HCT116 (cell line): ENCODE results near the gene EFCAB7. TPM values are rescaled to one million over a fixed set of nuclear protein-coding genes. Genes with fewer than 3 reads are reported as not detected.
"Not testable (repeated sequence)": the region's sequence is repeated elsewhere in the genome, so short reads cannot be mapped to it uniquely, and the experiment has no call there.

Source experiments
- ATAC-seq: fragments of 200-7000 bp; cut with Tn5 transposase; 2 replicates; pipeline ENCODE4 v1.9.1; 2020; ENCODE audit warnings: mild to moderate bottlenecking, moderate library complexity
- BruUV-seq: library from RNA; stranded (reverse); fragments of 400-500 nt; replicated peaks from 2 replicates; lab custom pipeline; 2021; lab: Mats Ljungman, UMichigan
- CTCF ChIA-PET: fragments of 300-600 bp; sonication (Branson Sonifier 250); formaldehyde crosslinking; loops from one replicate; lab custom pipeline; 2021; ENCODE audit warnings: antibody characterized with exemption; lab: Charles Lee
- POLR2A ChIA-PET: fragments of 300-600, 350-600 bp; sonication (Branson Sonifier 250); formaldehyde crosslinking; loops from one replicate; lab custom pipeline; 2021; ENCODE audit warnings: antibody characterized with exemption; lab: Charles Lee
- RAD21 ChIA-PET, 2 experiments: fragments of 300-600 bp; sonication (Branson Sonifier 250); formaldehyde crosslinking; loops; one replicate each; lab custom pipeline; 2023; ENCODE audit warnings: low total read pairs in 2 of 2; ENCODE audit not compliant: uncharacterized antibody in 2 of 2, unreplicated experiment in 2 of 2, low non-redundant PET in 1 of 2; lab: Charles Lee
- DNase-seq: peaks from one replicate; pipeline ENCODE4 v3.0.0-alpha.2; 2010; ENCODE audit warnings: low read depth, low spot score
- H2AFZ ChIP-seq: fragments of 200-600 bp; shearing (Covaris generic), sonication (generic); 2 replicates; pipeline ENCODE4 v1.6.1; 2017; ENCODE audit warnings: low read depth, mixed run types, mixed read lengths, antibody characterized with exemption, low read length; ENCODE audit not compliant: poor library complexity, severe bottlenecking
- H3K27ac ChIP-seq: 2 replicates; pipeline ENCODE4 v1.5.1; 2012; ENCODE audit warnings: low read depth, low read length
- H3K27me3 ChIP-seq: fragments of 200-600 bp; sonication (generic); 2 replicates; pipeline ENCODE4 v1.6.1; 2016; ENCODE audit warnings: mixed run types, low read length, mixed read lengths; ENCODE audit not compliant: insufficient read depth
- H3K36me3 ChIP-seq, 2 experiments: fragments of 200-500 bp in 1 of 2; fragments of 200-600 bp in 1 of 2; sonication (Bioruptor generic) in 1 of 2; sonication (generic) in 1 of 2; 2 replicates each; pipeline versions ENCODE4 v1.5.1 to v1.6.1; 2014 to 2016; ENCODE audit warnings: low read length in 2 of 2, inconsistent platforms in 1 of 2, mixed read lengths in 1 of 2, mixed run types in 1 of 2; ENCODE audit not compliant: insufficient read depth in 2 of 2, control insufficient read depth in 1 of 2
- H3K4me1 ChIP-seq, 2 experiments: fragments of 200-600 bp in 1 of 2; sonication (generic) in 1 of 2; 2 replicates each; pipeline versions ENCODE4 v1.5.1 to v1.6.1; 2012 to 2017; ENCODE audit warnings: low read length in 2 of 2, inconsistent platforms in 1 of 2, mild to moderate bottlenecking in 1 of 2, mixed read lengths in 1 of 2, mixed run types in 1 of 2, moderate library complexity in 1 of 2; ENCODE audit not compliant: insufficient read depth in 2 of 2, control insufficient read depth in 1 of 2
- H3K4me2 ChIP-seq: fragments of 200-600 bp; sonication (generic); 2 replicates; pipeline ENCODE4 v1.6.1; 2017; ENCODE audit warnings: mixed run types, low read length, mixed read lengths
- H3K4me3 ChIP-seq, 2 experiments: fragments of 200-600 bp in 1 of 2; sonication (generic) in 1 of 2; replicated peaks in 1 of 2; 2 replicates each; pipeline ENCODE4 v1.5.1; 2011 to 2016; ENCODE audit warnings: low read length in 2 of 2, control low read depth in 1 of 2, low read depth in 1 of 2, mild to moderate bottlenecking in 1 of 2, mixed read lengths in 1 of 2, mixed run types in 1 of 2
- H3K79me2 ChIP-seq: fragments of 200-600 bp; sonication (generic); 2 replicates; pipeline ENCODE4 v1.6.1; 2017; ENCODE audit warnings: mild to moderate bottlenecking, mixed run types, low read length, moderate library complexity, mixed read lengths; ENCODE audit not compliant: insufficient read depth
- H3K9ac ChIP-seq: fragments of 200-600 bp; sonication (generic); 2 replicates; pipeline ENCODE4 v1.6.1; 2016; ENCODE audit warnings: low read length, mixed read lengths
- H3K9me2 ChIP-seq: fragments of 200-600 bp; sonication (generic), shearing (Covaris generic); 2 replicates; pipeline ENCODE4 v1.6.1; 2017; ENCODE audit warnings: mixed run types, mild to moderate bottlenecking, moderate library complexity; ENCODE audit not compliant: insufficient read depth
- H3K9me3 ChIP-seq, 2 experiments: fragments of 200-500 bp in 1 of 2; fragments of 200-600 bp in 1 of 2; sonication (Bioruptor generic) in 1 of 2; sonication (generic) in 1 of 2; 2 replicates each; pipeline ENCODE4 v1.6.1; 2014 to 2017; ENCODE audit warnings: low read length in 2 of 2, mixed read lengths in 2 of 2, inconsistent platforms in 1 of 2, low read depth in 1 of 2, mild to moderate bottlenecking in 1 of 2, mixed run types in 1 of 2, moderate library complexity in 1 of 2; ENCODE audit not compliant: control insufficient read depth in 1 of 2, insufficient read depth in 1 of 2
- H4K20me1 ChIP-seq: fragments of 200-600 bp; sonication (generic), shearing (Covaris generic); 2 replicates; pipeline ENCODE4 v1.6.1; 2017; ENCODE audit warnings: mixed run types, mild to moderate bottlenecking, moderate library complexity; ENCODE audit not compliant: insufficient read depth
- CTCF ChIP-seq, 3 experiments: fragments of 200-600 bp in 1 of 3; sonication (generic) in 1 of 3; IDR thresholded peaks in 2 of 3; conservative IDR thresholded peaks in 1 of 3; 2 replicates each; pipeline ENCODE4 v1.5.1; 2012 to 2017; ENCODE audit warnings: low read depth in 2 of 3, low read length in 2 of 3, antibody characterized with exemption in 1 of 3, borderline replicate concordance in 1 of 3, control low read depth in 1 of 3, mild to moderate bottlenecking in 1 of 3, mixed read lengths in 1 of 3, mixed run types in 1 of 3, moderate library complexity in 1 of 3; ENCODE audit not compliant: insufficient read depth in 1 of 3
- EZH2 ChIP-seq: fragments of 200-600 bp; sonication (generic); IDR thresholded peaks from 2 replicates; pipeline ENCODE4 v1.6.1; 2017; ENCODE audit warnings: antibody characterized with exemption, mixed run types
- EZH2phosphoT487 ChIP-seq: fragments of 200-600 bp; IDR thresholded peaks from 2 replicates; pipeline ENCODE4 v1.6.1; 2018; ENCODE audit warnings: antibody characterized with exemption, borderline replicate concordance
- RAD21 ChIP-seq: IDR thresholded peaks from 2 replicates; pipeline ENCODE4 v1.6.1; 2012; ENCODE audit warnings: low read depth, mild to moderate bottlenecking
- ZNF274 ChIP-seq: fragments of 200-500 bp; sonication (Bioruptor generic); IDR thresholded peaks from 2 replicates; pipeline ENCODE4 v1.6.1; 2014; ENCODE audit warnings: mild to moderate bottlenecking, low read depth, low read length, inconsistent platforms
- intact Hi-C: fragments of 100-400 bp; cut with micrococcal nuclease; formaldehyde crosslinking; loops from 2 replicates; pipeline ENCODE4 v1.10.0; 2022
- total RNA-seq: library from RNA; stranded (reverse); gene quantifications from one replicate; pipeline ENCODE4 v1.2.1, GENCODE V29; 2021; ENCODE audit not compliant: unreplicated experiment

Gene EFCAB7
- total RNA-seq, 1 experiment from 2014 or later, result 6.0 TPM

- DNase-seq, POLR2A ChIA-PET, intact Hi-C loops, H4K20me1 ChIP-seq, H3K36me3 ChIP-seq, H3K4me3 ChIP-seq, BruUV-seq, H3K9me2 ChIP-seq, H3K4me2 ChIP-seq, H3K27me3 ChIP-seq, RAD21 ChIA-PET, H3K4me1 ChIP-seq, H3K9ac ChIP-seq, H3K79me2 ChIP-seq, H2AFZ ChIP-seq, H3K27ac ChIP-seq, ATAC-seq, H3K9me3 ChIP-seq: not testable (repeated sequence)
- CTCF ChIA-PET, result interaction anchor here (1.2 to 1.7 kb wide), 2 partner anchors 100 to 672 kb away, joined by 3 to 8 read pairs; no protein-coding TSS in a partner anchor
Measured at GRCh38 chr1:63574203-63574796, 51.0 kb downstream of the EFCAB7 start.

- peak; percentile 16 for DNase-seq
- Histone ChIP-seq H2AFZ (no peak overlapping the region), H3K4me2 (no peak overlapping the region), H3K9me2 (no peaks in the 10 kb centered on the region), H3K9me3 (no peaks in the 10 kb centered on the region), H3K9ac (no peak overlapping the region), H4K20me1 (no peaks in the 10 kb centered on the region), H3K4me1 (no peaks in the 10 kb centered on the region), H3K36me3 (no peaks in the 10 kb centered on the region), H3K79me2 (no peaks in the 10 kb centered on the region), H3K27me3 (no peaks in the 10 kb centered on the region), H3K27ac (no peak overlapping the region), H3K4me3 (no peak overlapping the region)
- intact Hi-C loops, result no loop called here
- TF ChIP-seq ZNF274, result no peak
- peak; percentile 59 for TF ChIP-seq RAD21
- no peak for TF ChIP-seq EZH2
- no peak for TF ChIP-seq EZH2phosphoT487
- peak; percentile 40 to 55 (median 49); a peak in 5 of 6 replicates for TF ChIP-seq CTCF (IDR thresholded peaks at IDR 0.05 in 2 of 3, conservative IDR thresholded peaks at IDR 0.05 in 1 of 3; ENCODE audit: borderline replicate concordance in 1 of 3, insufficient read depth in 1 of 3, low read depth in 2 of 3, low read length in 2 of 3)
- ChIA-PET CTCF (interaction anchor here (0.6 to 1.7 kb wide), 5 partner anchors 8 to 671 kb away, joined by 3 to 8 read pairs (median 4); no protein-coding TSS in a partner anchor), RAD21 (no interaction called here), POLR2A (no interaction called here)
- ATAC-seq, result peak; percentile 55; the same call in 1 of the 2 replicates
- BruUV-seq, result no TSS peak
Measured at GRCh38 chr1:63575340-63575826, 52.1 kb downstream of the EFCAB7 start.

GRCh38 chr1:63586326-63586725, 63.0 kb downstream of the EFCAB7 start:
- H3K27ac ChIP-seq, RAD21 ChIA-PET, intact Hi-C loops, H3K9me2 ChIP-seq, BruUV-seq, H3K9ac ChIP-seq, H3K4me3 ChIP-seq, POLR2A ChIA-PET, DNase-seq, H2AFZ ChIP-seq, H3K4me1 ChIP-seq, H4K20me1 ChIP-seq, H3K79me2 ChIP-seq, ATAC-seq, H3K27me3 ChIP-seq, CTCF ChIA-PET, H3K36me3 ChIP-seq, H3K4me2 ChIP-seq, H3K9me3 ChIP-seq: not testable (repeated sequence)
